T-cell (primary cell): Measurements from ENCODE around the gene OR6A2. TPM values are rescaled to one million over a fixed set of nuclear protein-coding genes. Genes with fewer than 3 reads are reported as not detected.

ENCODE experiments used
- ATAC-seq, 4 experiments: fragments of 200-7000 bp in 3 of 4; fragments of 150-1000 bp in 1 of 4; cut with Tn5 transposase; replicated peaks in 1 of 4; 1 replicate in 3 of 4; 2 replicates in 1 of 4; pipeline ENCODE4 v1.10.0; 2021; ENCODE audit warnings: moderate library complexity in 3 of 4, mild to moderate bottlenecking in 2 of 4, moderate number of reproducible peaks in 1 of 4
- CTCF ChIA-PET, 2 donors: fragments of 300-600 bp; sonication (Branson Sonifier 250); formaldehyde crosslinking; loops; one replicate each; lab custom pipeline; 2022; ENCODE audit warnings: antibody characterized with exemption in 2 of 2; lab: Charles Lee
- POLR2A ChIA-PET, 2 donors: fragments of 300-600 bp; sonication (Branson Sonifier 250); formaldehyde crosslinking; loops; one replicate each; lab custom pipeline; 2022; ENCODE audit warnings: antibody characterized with exemption in 2 of 2; lab: Charles Lee
- DNase-seq, 35 experiments: peaks; one replicate each; pipeline versions ENCODE4 v3.0.0 to v3.0.0-alpha.2; 2013 to 2023
- H3K27ac ChIP-seq: one replicate; pipeline ENCODE4 v1.5.1; 2013; ENCODE audit warnings: low read length
- H3K27me3 ChIP-seq, 2 experiments: replicated peaks in 1 of 2; 1 replicate in 1 of 2; 2 replicates in 1 of 2; pipeline versions ENCODE4 v1.6.1 to v1.7.0; 2013; ENCODE audit warnings: low read length in 1 of 2, mixed read lengths in 1 of 2; ENCODE audit not compliant: control insufficient read depth in 2 of 2, insufficient read depth in 2 of 2; ENCODE audit errors: extremely low read depth in 1 of 2
- H3K36me3 ChIP-seq, 2 donors: 1 replicate in 1 of 2; 2 replicates in 1 of 2; pipeline versions ENCODE4 v1.6.1 to v1.7.0; 2013; ENCODE audit warnings: low read length in 1 of 2; ENCODE audit not compliant: control insufficient read depth in 2 of 2, insufficient read depth in 1 of 2; ENCODE audit errors: extremely low read depth in 1 of 2
- H3K4me1 ChIP-seq, 2 experiments: 1 replicate in 1 of 2; 2 replicates in 1 of 2; pipeline versions ENCODE4 v1.6.1 to v1.7.0; 2013; ENCODE audit warnings: low read length in 2 of 2, mixed read lengths in 1 of 2; ENCODE audit not compliant: insufficient read depth in 2 of 2, control insufficient read depth in 1 of 2; ENCODE audit errors: extremely low read depth in 1 of 2
- H3K4me3 ChIP-seq, 2 donors: 1 replicate in 1 of 2; 2 replicates in 1 of 2; pipeline versions ENCODE4 v1.5.1 to v1.7.0; 2013; ENCODE audit warnings: mild to moderate bottlenecking in 2 of 2, low read length in 1 of 2, moderate library complexity in 1 of 2; ENCODE audit not compliant: control insufficient read depth in 1 of 2; ENCODE audit errors: extremely low read depth in 1 of 2
- H3K9me3 ChIP-seq: 2 replicates; pipeline ENCODE4 v1.7.0; 2013
- H3K27ac Mint-ChIP-seq, 2 donors: one replicate each; pipeline ENCODE4 v1.8.0; 2020 to 2021; ENCODE audit warnings: mild to moderate bottlenecking in 2 of 2, mixed read lengths in 2 of 2
- H3K27me3 Mint-ChIP-seq, 2 donors: one replicate each; pipeline ENCODE4 v1.8.0; 2021 to 2022; ENCODE audit warnings: mixed read lengths in 2 of 2
- H3K36me3 Mint-ChIP-seq: one replicate; pipeline ENCODE4 v1.8.0; 2021; ENCODE audit warnings: mixed read lengths
- H3K4me1 Mint-ChIP-seq, 3 donors: one replicate each; pipeline ENCODE4 v1.8.0; 2020 to 2022; ENCODE audit warnings: mixed read lengths in 3 of 3, mild to moderate bottlenecking in 1 of 3
- H3K4me3 Mint-ChIP-seq, 3 donors: one replicate each; pipeline ENCODE4 v1.8.0; 2020 to 2022; ENCODE audit warnings: mild to moderate bottlenecking in 3 of 3, mixed read lengths in 3 of 3, moderate library complexity in 3 of 3
- H3K9me3 Mint-ChIP-seq, 3 donors: one replicate each; pipeline ENCODE4 v1.8.0; 2020 to 2022; ENCODE audit warnings: mixed read lengths in 3 of 3
- whole genome bisulfite sequencing: methylation state at CpG from one replicate; pipeline ENCODE4 v1.1.5; 2013; ENCODE audit warnings: missing lambda C conversion rate; ENCODE audit not compliant: insufficient coverage; 5-methylcytosine and 5-hydroxymethylcytosine counted together
- total RNA-seq, 35 experiments: library from RNA in 6 of 35; stranded (reverse) in 6 of 35; fragments of 120-200 nt in 1 of 35; gene quantifications; one replicate each; pipeline versions ENCODE4 v1.2.1 to v1.2.4 and lab custom pipeline; 2013 to 2026

The OR6A2 gene
- total RNA-seq, 5 donors from 2014 or later (not counting 1 experiment from before 2014, with no cell fraction given) = 0.35 TPM; not detected in 4

DNA sequence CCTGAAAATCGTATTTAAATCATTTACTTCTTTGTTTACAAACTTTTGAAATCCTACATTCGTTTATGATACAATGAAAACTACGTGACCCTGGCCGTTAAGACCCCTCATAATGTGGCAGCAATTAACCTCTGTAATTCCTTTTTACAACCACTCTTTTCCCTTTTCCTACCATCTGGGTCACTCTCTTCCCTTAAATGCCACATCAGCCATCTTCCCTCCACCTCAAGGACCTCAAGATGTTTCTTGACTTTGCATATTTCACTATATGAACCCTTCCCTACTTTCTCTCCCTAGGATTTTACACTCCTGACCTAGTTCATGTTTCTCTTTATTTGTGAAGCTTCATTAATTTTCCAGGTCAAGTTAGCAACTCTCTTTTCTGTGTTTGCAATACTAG, 54.5 kb downstream of the OR6A2 start:
- Histone ChIP-seq H3K9me3 (no peaks in the 10 kb centered on the region), H3K4me1 (peaks cover 15 to 56% of the 10 kb centered on the region in 2 experiments), H3K27me3 (no peaks in the 10 kb centered on the region), H3K36me3 (no peaks in the 10 kb centered on the region), H3K4me3 (peak overlapping the region; percentile 17 to 65), H3K27ac (peak overlapping the region; percentile 90)
- H3K27ac Mint-ChIP-seq = no peak overlapping the region
- ATAC-seq (no peak), DNase-seq (no peak)
- peaks cover 12 to 29% (median 25%) of the 10 kb centered on the region in 3 donors for H3K4me1 Mint-ChIP-seq
- H3K36me3 Mint-ChIP-seq = peaks cover 11% of the 10 kb centered on the region
- H3K4me3 Mint-ChIP-seq = no peak overlapping the region
- WGBS = 11% methylated on average over 4 of the region's 4 CpGs
- no peaks in the 10 kb centered on the region for H3K9me3 Mint-ChIP-seq
- ChIA-PET POLR2A (interaction anchor here in 1 of 2 donors (0.7 to 1.2 kb wide), 2 partner anchors 11 to 22 kb away, joined by 3 read pairs; no protein-coding TSS in a partner anchor), CTCF (interaction anchor here (0.6 to 5.2 kb wide), 10 partner anchors 9 to 366 kb away, joined by 3 to 114 read pairs (median 4); partner anchors contain the start of gene MRPL17 (in 1 of the 2))
- no peaks in the 10 kb centered on the region for H3K27me3 Mint-ChIP-seq

DNA sequence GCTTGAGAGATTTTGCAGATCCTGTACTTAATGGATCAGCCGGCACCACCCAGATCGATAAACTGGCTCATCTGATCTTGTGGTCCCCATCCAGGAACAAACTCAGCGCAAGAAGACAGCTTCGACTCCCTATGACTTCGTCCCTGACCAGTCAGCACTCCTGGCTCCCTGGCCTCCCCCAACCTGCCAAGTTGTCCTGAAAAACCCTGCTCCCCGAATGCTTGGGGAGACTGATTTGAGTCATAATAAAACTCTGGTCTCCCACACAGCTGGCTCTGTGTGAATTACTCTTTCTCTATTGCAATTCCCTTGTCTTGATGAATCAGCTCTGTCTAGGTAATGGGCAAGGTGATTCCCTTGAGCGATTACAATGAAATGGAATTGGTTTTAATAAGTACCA, 57.2 kb downstream of the OR6A2 start:
- Mint-ChIP-seq H3K27me3 (no peaks in the 10 kb centered on the region), H3K4me1 (peaks cover 34 to 55% (median 51%) of the 10 kb centered on the region in 3 donors), H3K9me3 (no peaks in the 10 kb centered on the region), H3K27ac (no peak overlapping the region), H3K36me3 (peaks cover 19% of the 10 kb centered on the region), H3K4me3 (no peak overlapping the region)
- Histone ChIP-seq H3K36me3 (peaks cover 0 to 4% of the 10 kb centered on the region in 2 donors), H3K27me3 (no peaks in the 10 kb centered on the region), H3K27ac (peak overlapping the region; percentile 17), H3K4me1 (peaks cover 28 to 55% of the 10 kb centered on the region in 2 experiments), H3K9me3 (no peaks in the 10 kb centered on the region), H3K4me3 (peak overlapping the region in 1 of 2 donors; percentile 65)
- 0% methylated on average over 1 of the region's 7 CpGs for WGBS
- ChIA-PET POLR2A (no interaction called here), CTCF (interaction anchor here in 1 of 2 donors (0.6 to 11.2 kb wide), 3 partner anchors 15 to 83 kb away, joined by 3 to 201 read pairs (median 3); no protein-coding TSS in a partner anchor)
- ATAC-seq (no peak), DNase-seq (no peak)

Other genes with a start within 250 kb of the OR6A2 start
- 10 to 100 TPM; 24.5 to 35.5 (median 32.2) TPM for gene RRP8, start 196.1 kb downstream of the OR6A2 start, total RNA-seq
- gene ILK, start 195.9 kb downstream of the OR6A2 start, total RNA-seq = 100 to 1,000 TPM in 2 of 5 donors, 10 to 100 TPM in 3; 49.3 to 111 (median 99.4) TPM
- 100 to 1,000 TPM in 4 of 5 donors, 10 to 100 TPM in 1; 99.4 to 152 (median 144) TPM for gene TAF10, start 187.5 kb downstream of the OR6A2 start, total RNA-seq
- gene TPP1, start 180.3 kb downstream of the OR6A2 start, total RNA-seq = 100 to 1,000 TPM in 3 of 5 donors, 10 to 100 TPM in 2; 67.4 to 168 (median 132) TPM
- 10 to 100 TPM in 3 of 5 donors, 1 to 10 TPM in 2; 4.9 to 14.8 (median 10.4) TPM for gene DCHS1, start 143.9 kb downstream of the OR6A2 start, total RNA-seq
- gene MRPL17, start 116.3 kb downstream of the OR6A2 start, total RNA-seq = 10 to 100 TPM; 12.1 to 33.1 (median 30.2) TPM
- not detected for gene OR2AG2, start 27.7 kb downstream of the OR6A2 start, total RNA-seq
- gene OR2AG1, start 16.7 kb downstream of the OR6A2 start, total RNA-seq = not detected
- not detected for gene OR10A5, start 46.0 kb upstream of the OR6A2 start, total RNA-seq
- gene OR10A2, start 63.4 kb upstream of the OR6A2 start, total RNA-seq = not detected
- gene OR10A4, start 76.9 kb upstream of the OR6A2 start, total RNA-seq = not detected
- not detected for gene OR2D2, start 92.8 kb upstream of the OR6A2 start, total RNA-seq
- gene OR2D3, start 121.3 kb upstream of the OR6A2 start, total RNA-seq = not detected
- under 1 TPM in 4 of 5 donors, not detected in 1; 0.10 to 0.70 (median 0.39) TPM for gene ZNF215, start 126.7 kb upstream of the OR6A2 start, total RNA-seq
- not detected for gene ZNF214, start 220.7 kb upstream of the OR6A2 start, total RNA-seq
- gene NLRP14, start 220.8 kb upstream of the OR6A2 start, total RNA-seq = under 1 TPM in 1 of 5 donors, not detected in 4; 0.13 TPM